GM04503 (cell line): ENCODE measurements around the gene ITGA11.

ENCODE experiments used
- DNase-seq: peaks from one replicate; pipeline ENCODE4 v3.0.0-alpha.2; 2012; ENCODE audit warnings: low read depth

Gene ITGA11

GRCh38 chr15:68374168-68374745 lies 57.7 kb downstream of the ITGA11 start:
- DNase-seq = no peak

DNA sequence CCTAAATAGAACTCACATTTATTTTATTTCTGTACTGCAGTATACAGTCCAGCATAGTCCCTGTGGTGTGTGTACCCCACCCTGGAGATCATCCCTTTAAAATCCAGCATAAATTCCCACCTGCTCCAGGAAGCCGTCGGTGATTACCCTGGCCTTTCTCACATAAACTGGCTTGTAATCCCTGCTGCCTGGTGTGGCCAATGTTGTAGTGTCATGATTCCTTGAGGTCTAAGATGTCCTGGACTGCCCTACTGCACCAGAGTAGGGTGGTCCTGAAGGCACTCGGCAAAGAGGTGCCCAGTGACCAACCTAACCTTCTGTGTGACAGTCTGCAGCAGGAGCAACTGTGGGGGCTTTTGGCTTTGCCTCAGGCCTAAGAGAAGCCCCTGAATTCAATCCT lies 58.9 kb downstream of the ITGA11 start:
- DNase-seq = no peak

DNA sequence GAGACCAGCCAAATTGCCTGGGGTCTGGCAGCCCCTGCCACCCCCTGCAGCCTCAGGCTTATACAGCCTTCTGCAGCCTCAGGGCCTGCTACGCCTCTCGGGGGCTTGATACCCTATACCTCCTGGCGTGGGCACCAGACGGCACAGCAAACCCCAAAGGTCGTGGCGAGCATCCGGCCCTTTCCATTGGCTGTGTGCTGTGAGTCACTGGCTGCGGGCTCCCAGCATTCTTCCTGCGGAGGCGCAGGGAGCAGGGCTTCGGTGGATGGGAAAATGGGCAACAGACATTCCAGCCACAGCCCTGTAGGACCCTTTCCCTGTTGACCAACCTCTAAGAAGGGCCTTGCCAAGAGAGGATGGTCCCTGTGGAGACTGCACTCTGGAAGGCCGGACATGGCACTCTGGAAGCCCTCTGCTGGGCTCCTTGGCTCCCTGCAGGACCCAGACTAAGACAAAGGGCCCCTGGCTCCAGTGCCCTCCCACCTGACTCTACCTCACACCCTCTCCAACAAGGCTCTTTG lies 59.6 kb downstream of the ITGA11 start:
- DNase-seq = no peak

DNA sequence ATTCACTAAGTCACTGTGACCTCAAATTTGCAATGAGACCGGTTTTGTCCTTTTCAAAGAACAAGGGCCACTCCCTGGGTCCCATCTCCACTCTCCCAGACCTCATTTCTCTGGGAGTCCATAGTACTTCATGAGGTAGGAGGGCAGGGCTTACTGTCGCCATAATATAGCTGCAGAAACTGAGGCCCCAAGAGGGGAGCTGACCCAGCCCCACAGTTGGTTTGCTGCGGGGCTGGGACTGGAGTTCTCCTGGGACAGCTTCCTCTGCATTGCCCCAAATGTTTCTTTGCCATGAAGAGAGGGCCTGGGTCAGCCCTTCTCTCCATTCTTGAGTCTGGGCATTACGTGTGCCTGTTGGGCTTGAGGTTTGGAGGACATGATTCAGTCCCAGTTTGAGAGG lies 60.1 kb downstream of the ITGA11 start:
- DNase-seq = no peak

GRCh38 chr15:68371160-68371559 lies 60.8 kb downstream of the ITGA11 start:
- no peak for DNase-seq

GRCh38 chr15:68370768-68371151 lies 61.2 kb downstream of the ITGA11 start:
- no peak for DNase-seq

GRCh38 chr15:68369931-68370767 lies 61.8 kb downstream of the ITGA11 start:
- DNase-seq = no peak

- no peak for DNase-seq
Observed at GRCh38 chr15:68368731-68369435, 63.1 kb downstream of the ITGA11 start.

GRCh38 chr15:68367992-68368391 lies 64.0 kb downstream of the ITGA11 start:
- no peak for DNase-seq

GRCh38 chr15:68367226-68367625 lies 64.7 kb downstream of the ITGA11 start:
- no peak for DNase-seq

- DNase-seq = no peak
Observed at GRCh38 chr15:68366314-68366713, 65.6 kb downstream of the ITGA11 start.

DNA sequence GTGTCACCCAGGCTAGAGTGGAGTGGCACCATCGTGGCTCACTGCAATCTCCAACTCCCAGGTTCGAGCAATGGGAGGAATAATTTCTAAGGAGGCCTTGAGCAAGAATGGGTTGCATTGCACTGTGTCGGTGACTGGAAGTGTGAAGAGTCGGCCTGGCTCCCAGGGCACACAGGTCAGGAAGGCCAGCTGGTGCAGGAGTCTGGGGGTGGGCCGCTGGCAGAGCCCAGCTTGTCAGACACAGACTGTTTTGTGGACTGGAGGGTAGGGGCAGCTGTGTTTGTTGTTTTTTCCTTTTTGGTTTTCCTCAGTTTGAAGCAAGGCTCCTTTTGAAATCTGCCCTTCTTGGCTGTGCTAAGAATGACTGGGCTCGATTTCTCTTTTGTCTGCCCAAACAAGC lies 66.2 kb downstream of the ITGA11 start:
- DNase-seq = no peak

GRCh38 chr15:68365140-68365745 lies 66.7 kb downstream of the ITGA11 start:
- DNase-seq = no peak

- DNase-seq = no peak
Observed at GRCh38 chr15:68364660-68365035, 67.3 kb downstream of the ITGA11 start.

DNA sequence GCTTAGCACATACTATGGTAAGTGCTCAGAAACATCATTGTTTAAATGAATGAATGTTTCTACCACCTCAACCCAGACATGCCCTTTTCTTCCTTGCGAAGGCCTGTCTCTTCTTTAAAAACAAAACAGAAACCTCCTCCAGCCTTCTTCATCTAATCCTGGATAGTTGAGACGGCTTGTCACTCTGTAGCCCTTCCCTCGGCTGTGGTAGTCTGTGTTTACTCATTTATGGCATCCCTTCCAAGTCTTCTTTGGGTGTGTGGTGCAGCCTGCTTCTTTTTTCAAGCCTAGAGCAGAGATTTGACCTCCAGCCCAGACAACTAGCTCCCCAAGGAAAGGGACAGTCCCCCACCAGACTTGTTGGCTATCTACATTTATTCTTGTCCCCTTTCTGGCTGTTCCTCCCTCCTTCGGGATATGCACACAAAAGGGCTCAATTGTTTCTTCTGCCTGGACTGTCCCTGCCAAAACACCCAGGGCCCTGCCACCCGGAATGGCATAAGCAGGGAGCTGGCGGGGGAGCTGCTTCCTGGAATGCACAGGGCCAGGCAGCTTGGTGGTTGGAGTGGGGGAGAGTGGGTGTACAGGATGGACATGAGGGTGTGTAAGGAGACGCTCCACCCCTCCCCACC lies 67.8 kb downstream of the ITGA11 start:
- DNase-seq = no peak

DNA sequence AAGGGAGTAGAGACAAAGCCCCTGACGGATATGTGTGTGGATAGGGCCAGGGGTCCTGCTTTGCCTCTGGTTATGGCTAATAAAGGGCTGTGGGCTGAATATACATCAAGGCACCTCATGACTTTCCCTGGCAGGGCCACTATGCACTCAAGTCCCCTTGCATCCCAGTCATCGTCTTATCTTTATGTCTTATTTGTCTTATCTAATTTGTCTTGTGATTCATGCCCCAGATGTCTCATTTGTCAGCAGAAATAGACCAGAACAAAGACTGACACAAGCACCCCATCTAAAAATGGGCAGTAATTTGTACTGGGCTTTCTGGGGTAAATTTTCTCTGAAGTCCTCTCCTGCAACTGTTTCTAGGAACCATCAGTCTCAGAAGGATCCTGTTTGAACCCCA lies 68.6 kb downstream of the ITGA11 start:
- no peak for DNase-seq

GRCh38 chr15:68362537-68363126 lies 69.3 kb downstream of the ITGA11 start:
- DNase-seq = no peak

DNA sequence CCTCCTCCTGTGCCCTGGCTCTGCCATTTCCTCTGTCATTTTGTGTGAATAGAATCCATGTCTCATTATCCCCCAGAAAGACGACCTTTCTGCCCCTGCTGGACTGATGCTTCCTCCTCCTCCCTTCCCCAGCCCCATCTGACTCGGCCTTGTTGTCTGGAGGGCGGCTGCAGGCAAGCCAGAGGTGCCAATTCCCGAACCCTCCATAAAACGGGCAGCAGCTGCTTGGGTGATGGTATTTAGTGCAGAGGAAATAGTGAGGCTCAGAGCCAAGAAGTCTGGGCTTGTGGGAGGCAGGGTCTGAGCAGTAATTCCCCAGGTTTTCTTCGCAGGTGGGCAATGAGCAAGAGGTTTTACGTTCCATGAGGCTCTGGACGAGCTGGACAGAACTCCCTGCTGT lies 71.2 kb downstream of the ITGA11 start:
- no peak for DNase-seq

DNA sequence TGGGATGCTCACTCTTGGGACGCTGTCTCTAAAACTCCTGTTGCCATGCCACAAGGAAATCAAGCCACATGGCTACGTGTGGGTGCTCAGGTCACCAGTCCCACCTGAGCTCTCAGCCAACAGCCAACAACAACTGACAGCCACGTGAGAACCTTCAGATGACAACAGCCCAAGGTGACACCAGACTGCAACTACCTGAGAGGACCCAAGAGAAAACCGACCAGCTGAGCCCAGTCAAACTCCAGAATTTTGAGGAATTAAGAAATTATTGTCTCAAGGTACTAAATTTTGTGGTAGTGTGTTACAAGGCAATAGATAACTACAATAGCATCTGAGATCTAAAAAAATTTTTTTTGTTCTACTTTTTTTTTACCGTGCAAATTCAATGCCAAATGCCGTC lies 75.2 kb downstream of the ITGA11 start:
- no peak for DNase-seq

- DNase-seq = peak; percentile 89
Observed at GRCh38 chr15:68354923-68355322, 77.0 kb downstream of the ITGA11 start.

- DNase-seq = no peak
Observed at GRCh38 chr15:68354268-68354667, 77.7 kb downstream of the ITGA11 start.
